DMS153 treated with DMSO at 0.1 percent for 48 hours (cell line): ENCODE results near the gene NTN1.

Experiments used
- DNase-seq: peaks from one replicate; lab custom pipeline; 2025; ENCODE audit not compliant: unreplicated experiment; lab: John Stamatoyannopoulos, UW

NTN1 gene

DNA sequence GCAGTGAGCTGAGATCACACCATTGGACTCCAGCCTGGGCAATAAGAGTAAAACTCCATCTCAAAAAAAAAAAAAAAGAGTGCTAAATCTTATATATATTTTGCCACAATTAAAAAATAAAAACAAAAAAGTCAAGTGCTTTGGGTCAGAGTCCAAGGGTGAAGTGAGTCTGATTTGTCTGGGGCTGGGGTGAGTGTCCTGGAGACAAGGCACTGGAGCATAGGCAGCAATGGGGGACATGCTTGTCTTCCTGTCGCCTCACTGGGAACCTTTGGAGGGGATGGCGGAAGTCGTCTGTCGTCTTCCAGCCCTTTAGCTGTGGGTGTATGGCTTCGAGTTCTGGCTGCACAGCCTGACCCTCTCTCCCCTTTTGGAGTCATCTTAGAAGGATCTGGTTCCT is 167.1 kb downstream of the NTN1 start:
- DNase-seq = no peak

GRCh38 chr17:9189870-9190269 is 168.6 kb downstream of the NTN1 start:
- no peak for DNase-seq

- no peak for DNase-seq
Observed at GRCh38 chr17:9192010-9192409, 170.7 kb downstream of the NTN1 start.

DNA sequence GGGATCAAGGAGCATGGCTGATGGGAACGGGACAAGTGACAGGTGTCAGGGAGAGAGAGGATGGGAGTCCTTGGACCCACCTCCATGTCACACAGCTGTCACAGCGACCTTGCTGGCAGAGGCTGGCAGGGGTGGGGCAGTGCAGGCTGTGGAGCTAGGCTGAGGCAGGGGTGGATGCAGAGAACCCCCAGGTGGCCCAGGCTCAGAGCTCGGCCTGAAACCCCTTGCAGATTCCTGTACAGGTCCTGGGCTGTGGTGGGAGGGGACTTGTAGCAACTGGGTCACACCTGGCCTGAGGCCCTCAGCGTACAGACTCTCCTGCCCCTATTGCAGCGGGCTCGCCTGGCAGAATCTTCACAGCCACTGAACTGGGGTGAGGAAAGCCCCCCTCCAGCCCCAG is 174.1 kb downstream of the NTN1 start:
- no peak for DNase-seq

DNA sequence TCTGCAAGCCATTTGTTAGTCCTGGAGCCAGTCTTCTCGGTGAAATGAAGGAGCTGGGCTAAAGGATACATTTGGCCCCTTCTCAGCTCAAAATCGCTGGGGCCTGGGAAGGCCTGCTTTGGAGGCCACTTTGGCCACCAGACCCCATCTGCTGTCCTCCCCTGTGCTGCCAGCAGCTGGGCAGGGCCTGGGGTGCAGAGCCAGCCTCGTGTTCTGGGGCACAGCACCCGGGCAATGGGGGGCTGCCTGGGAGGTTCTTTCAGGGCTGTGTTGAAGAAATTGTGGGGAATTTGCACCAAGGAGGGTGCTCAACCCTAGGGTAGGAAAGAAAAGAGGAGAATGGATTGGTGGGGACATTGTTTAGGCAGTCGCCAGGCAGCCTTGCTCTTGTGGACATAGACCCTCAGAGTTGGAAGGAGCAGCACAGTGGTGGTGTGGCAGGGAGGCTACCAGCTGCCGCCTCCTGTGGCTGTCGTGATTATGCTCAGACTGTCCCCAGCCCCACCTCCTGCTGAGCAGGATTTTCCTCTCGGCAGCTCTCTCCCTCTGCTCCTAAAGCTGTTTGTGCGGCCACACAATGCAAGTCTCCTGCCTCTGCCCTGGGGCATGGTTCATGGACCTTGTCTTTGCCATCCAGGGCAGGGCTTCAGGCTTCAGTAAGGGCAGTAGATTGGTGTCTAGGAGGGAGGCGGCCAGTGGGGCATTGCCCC is 174.8 kb downstream of the NTN1 start:
- no peak for DNase-seq

GRCh38 chr17:9199571-9200551 is 178.6 kb downstream of the NTN1 start:
- no peak for DNase-seq

DNA sequence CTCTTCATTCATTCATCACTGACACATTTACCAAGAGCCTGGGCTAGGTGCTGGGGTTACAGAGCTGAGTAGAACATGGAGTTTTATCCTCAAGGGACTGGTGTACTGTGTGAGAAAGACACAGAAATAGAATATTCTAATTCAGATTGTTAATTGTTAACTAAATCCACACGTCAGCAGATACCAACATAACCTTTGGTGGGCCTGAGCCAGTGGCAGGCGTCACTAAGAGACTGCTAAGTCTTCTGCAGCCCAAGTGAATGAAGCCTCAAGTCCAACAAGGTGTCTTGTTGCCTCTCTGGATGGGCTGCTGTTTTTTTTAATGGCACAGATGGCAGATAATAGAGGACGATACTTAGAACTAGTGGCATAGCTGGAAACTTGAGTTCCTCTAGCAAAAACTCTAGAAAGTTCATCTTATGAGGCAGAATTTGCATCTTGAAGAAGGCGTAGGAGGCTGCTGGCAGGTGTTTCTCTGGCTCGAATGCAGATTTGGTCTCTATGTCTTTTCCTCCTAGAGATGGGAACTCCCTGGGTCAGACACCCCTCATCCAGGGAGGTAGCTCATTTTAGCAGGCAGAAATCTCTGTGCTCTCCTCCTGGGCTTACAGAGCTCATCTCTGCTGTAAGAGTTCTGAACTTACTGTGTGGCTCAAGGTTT is 179.5 kb downstream of the NTN1 start:
- DNase-seq = no peak

- no peak for DNase-seq
Observed at GRCh38 chr17:9202532-9202931, 181.2 kb downstream of the NTN1 start.

- no peak for DNase-seq
Observed at GRCh38 chr17:9203771-9204425, 182.6 kb downstream of the NTN1 start.

- DNase-seq = no peak
Observed at GRCh38 chr17:9204637-9205329, 183.5 kb downstream of the NTN1 start.

DNA sequence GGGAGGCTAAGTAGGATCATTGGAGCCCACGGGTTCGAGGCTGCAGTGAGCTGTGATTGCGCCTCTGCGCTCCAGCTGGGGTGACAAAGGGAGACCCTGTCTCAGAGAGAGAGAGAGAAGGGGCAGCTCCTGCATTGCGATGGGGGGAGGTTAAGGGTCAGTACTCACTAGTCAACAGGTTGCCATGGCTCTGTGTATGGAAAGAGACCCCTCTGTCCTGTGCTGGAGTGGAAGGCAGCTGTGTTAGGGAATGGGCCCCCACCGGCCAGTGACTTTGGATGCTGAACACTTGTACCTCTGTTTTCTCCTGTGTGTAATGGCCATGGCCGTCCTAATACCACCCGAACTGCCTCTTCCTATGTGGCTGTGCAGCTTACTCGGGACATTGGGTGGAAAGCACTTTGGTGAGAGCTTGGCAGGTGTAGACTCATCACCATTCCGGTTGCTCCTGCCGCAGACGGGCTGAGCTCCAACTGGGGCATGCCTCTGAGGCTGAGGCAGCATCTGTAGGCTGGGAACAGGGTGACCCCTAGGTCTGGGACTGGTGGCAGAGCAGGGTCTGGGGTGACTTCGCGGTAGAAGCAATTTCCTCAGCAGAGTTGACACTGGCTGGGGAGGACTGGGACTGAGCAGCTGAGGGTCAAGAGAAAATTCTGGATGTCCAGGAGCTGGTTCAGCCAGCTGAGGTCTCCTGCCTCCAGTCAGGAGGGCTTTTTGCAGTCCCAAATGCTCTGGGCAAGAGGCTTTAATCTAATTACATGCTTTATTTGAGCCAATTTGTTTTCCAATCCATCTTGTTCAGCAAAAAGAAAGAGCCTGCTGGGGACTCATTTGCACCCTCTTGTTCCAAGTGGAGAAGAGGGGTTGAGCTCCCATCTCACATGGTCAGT is 184.5 kb downstream of the NTN1 start:
- DNase-seq = no peak

GRCh38 chr17:9206410-9206703 is 185.0 kb downstream of the NTN1 start:
- no peak for DNase-seq

- no peak for DNase-seq
Observed at GRCh38 chr17:9206741-9207332, 185.5 kb downstream of the NTN1 start.

GRCh38 chr17:9208381-9209105 is 187.2 kb downstream of the NTN1 start:
- DNase-seq = no peak

DNA sequence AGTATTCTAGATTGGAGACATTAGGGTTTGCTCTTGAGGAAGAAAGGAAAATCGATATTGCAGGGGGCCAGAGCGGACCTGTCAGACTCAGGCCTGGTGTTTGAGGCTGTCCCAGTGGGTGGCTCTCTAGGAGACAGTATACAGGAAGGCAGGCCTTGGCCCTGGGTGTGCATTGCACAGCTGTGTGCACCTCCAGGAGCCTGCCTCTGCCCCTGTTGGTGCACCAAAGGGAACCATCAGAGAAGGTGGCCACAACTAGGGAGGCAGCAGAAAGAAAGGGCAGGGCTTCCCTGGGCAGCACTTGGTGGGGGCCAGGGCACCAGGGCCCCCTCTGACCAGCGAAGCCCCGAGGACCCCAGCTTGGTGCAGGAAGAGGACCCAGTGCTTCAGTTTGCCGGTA is 188.0 kb downstream of the NTN1 start:
- DNase-seq = no peak

DNA sequence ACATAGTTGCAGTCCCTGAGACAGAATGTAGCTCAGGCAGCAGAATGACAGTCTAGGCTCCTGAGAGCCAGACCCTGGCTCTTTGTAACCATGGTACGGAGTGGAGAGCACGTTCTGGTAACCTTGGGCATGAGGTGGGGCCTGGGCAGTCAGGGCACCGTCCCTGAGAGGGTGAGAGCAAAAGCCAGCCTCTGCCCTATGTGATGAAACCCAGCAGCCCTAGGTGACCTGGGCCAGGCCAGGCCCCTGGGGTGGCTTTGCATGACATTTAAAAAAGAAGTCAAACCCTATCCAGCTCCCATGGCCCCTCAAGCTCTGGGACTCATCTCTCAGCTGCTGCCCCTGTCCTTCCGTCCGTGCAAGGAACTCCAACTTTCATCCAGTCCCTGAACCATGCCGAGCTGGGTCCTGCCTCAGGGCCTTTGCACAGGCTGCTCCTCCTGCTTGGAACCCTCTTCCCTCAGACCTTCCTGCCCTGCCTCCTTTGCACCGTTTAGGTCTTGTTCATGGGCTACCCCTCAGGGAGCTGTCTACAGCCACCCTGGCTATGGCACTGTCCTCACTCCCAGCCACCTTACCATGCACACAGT is 188.6 kb downstream of the NTN1 start:
- DNase-seq = no peak

- no peak for DNase-seq
Observed at GRCh38 chr17:9211133-9211765, 189.9 kb downstream of the NTN1 start.
